ENCODE data around the gene SLC25A26. TPM values are rescaled to one million over a fixed set of nuclear protein-coding genes. Genes with fewer than 3 reads are reported as not detected.

SLC25A26 gene
- polyA plus RNA-seq, 1 experiment: 16.4 TPM

GRCh38 chr3:66390013-66390412 is 169.2 kb downstream of the SLC25A26 start:
- no peak for TF ChIP-seq CTCF (IDR thresholded peaks at IDR 0.05; ENCODE audit: low read depth, low read length)
- Histone ChIP-seq H3K27ac (ENCODE audit: low read depth, low read length) (no peak overlapping the region), H3K4me3 (ENCODE audit: low read depth, low read length) (no peak overlapping the region), H3K27me3 (ENCODE audit: control insufficient read depth, insufficient read depth, low read length) (no peaks in the 10 kb centered on the region), H3K9me3 (ENCODE audit: control insufficient read depth, insufficient read depth, low read length) (no peaks in the 10 kb centered on the region)
- ChIA-PET POLR2A (no interaction called here), CTCF (interaction anchor here (0.6 to 1.4 kb wide), 2 partner anchors 409 to 433 kb away, joined by 4 to 6 read pairs; no protein-coding TSS in a partner anchor)
- DNase-seq (ENCODE audit: low read depth, low spot score): no peak

- CTCF ChIA-PET: interaction anchor here (0.9 to 3.1 kb wide), 3 partner anchors 14 to 430 kb away, joined by 3 to 8 read pairs (median 8); no protein-coding TSS in a partner anchor
- H3K4me3 ChIP-seq (ENCODE audit: low read depth, low read length): no peak overlapping the region
Measured at GRCh38 chr3:66392512-66392911, 171.7 kb downstream of the SLC25A26 start.

DNA sequence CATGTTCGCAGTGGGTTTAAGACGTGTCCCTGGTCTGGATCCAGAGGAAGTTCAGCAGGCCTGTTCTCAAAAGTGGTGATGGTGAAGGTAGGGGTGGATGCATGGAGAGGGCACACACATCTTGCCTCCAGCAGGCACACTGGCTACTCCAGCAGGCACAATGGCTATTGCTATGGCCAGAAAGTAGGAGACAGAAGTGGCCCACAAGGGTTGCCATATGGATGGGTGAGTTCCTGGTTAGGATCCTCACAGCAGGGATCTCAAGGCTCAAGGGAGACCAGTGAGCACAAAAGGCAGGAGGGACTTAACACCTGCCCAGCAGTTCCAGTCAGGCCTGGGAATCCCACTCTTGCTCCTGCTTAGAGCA is 172.1 kb downstream of the SLC25A26 start:
- no peak overlapping the region for H3K27ac ChIP-seq (ENCODE audit: low read depth, low read length)

More at GRCh38 chr3:66392512-66392911, 171.7 kb downstream of the SLC25A26 start:
- H3K27me3 ChIP-seq (ENCODE audit: control insufficient read depth, insufficient read depth, low read length): no peaks in the 10 kb centered on the region
- H3K9me3 ChIP-seq (ENCODE audit: control insufficient read depth, insufficient read depth, low read length): no peaks in the 10 kb centered on the region; the same call in 1 of the 2 replicates
- POLR2A ChIA-PET: no interaction called here
- no peak for TF ChIP-seq CTCF (IDR thresholded peaks at IDR 0.05; ENCODE audit: low read depth, low read length)
- DNase-seq (ENCODE audit: low read depth, low spot score): no peak
- H3K27ac ChIP-seq (ENCODE audit: low read depth, low read length): no peak overlapping the region

GRCh38 chr3:66393333-66394005 is 172.7 kb downstream of the SLC25A26 start:
- no peaks in the 10 kb centered on the region; the same call in 1 of the 2 replicates for H3K9me3 ChIP-seq (ENCODE audit: control insufficient read depth, insufficient read depth, low read length)
- no peak for TF ChIP-seq CTCF (IDR thresholded peaks at IDR 0.05; ENCODE audit: low read depth, low read length)
- CTCF ChIA-PET: interaction anchor here (2.9 to 3.1 kb wide), 2 partner anchors 14 to 15 kb away, joined by 8 read pairs; no protein-coding TSS in a partner anchor
- no peak for DNase-seq (ENCODE audit: low read depth, low spot score)
- no peak overlapping the region for H3K4me3 ChIP-seq (ENCODE audit: low read depth, low read length)
- H3K27me3 ChIP-seq (ENCODE audit: control insufficient read depth, insufficient read depth, low read length): no peaks in the 10 kb centered on the region
- POLR2A ChIA-PET: no interaction called here
- H3K27ac ChIP-seq (ENCODE audit: low read depth, low read length): peak overlapping the region; percentile 13

More for the DNA sequence above, 172.1 kb downstream of the SLC25A26 start:
- Histone ChIP-seq H3K9me3 (ENCODE audit: control insufficient read depth, insufficient read depth, low read length) (no peaks in the 10 kb centered on the region; the same call in 1 of the 2 replicates), H3K27me3 (ENCODE audit: control insufficient read depth, insufficient read depth, low read length) (no peaks in the 10 kb centered on the region), H3K4me3 (ENCODE audit: low read depth, low read length) (no peak overlapping the region)
- no peak for DNase-seq (ENCODE audit: low read depth, low spot score)
- no peak for TF ChIP-seq CTCF (IDR thresholded peaks at IDR 0.05; ENCODE audit: low read depth, low read length)
- POLR2A ChIA-PET: no interaction called here
- CTCF ChIA-PET: interaction anchor here (2.9 to 3.1 kb wide), 2 partner anchors 15 kb away, joined by 8 read pairs; no protein-coding TSS in a partner anchor
